ENCODE measurements around the gene SYNDIG1L. TPM values are rescaled to one million over a fixed set of nuclear protein-coding genes. Genes with fewer than 3 reads are reported as not detected.

The SYNDIG1L gene
- total RNA-seq, 2 experiments from 2014 or later, result not detected

DNA sequence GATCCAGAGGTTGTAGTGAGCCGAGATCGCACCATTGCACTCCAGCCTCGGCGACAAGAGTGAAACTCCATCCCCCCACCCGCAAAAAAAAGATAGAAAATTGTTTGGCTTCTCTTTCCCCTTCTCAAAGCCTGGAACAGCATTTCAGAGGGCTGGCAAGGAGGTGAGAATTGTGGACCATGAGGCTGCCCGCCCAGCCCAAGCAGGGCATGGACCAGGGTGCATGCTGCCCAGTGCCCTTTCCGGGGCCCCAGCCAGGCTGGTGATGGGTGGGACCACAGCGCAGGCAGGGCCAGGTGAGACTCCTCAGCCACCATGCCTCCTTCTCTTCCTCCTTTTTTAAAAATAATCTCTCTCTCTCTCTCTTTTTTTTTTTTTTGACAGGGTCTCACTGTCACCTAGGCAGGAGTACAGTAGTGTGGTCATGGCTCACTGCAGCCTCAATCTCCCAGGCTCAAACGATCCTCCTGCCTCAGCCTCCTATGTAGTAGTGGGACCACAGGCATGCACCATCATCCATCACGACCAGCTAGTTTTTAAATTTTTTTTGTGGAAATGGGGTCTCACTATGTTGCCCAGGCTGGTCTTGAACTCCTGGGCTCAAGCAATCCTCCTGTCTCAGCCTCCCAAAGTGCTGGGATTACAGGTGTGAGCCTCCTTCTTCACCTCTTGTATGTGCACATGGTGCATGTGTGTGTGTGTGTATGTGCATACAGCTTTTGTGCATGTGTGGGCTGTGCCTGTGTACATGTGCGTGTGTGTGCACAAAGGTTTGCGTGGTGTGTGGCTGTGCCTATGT, 22.2 kb downstream of the SYNDIG1L start:
- intact Hi-C loops (cut with DNase I, micrococcal nuclease), result no loop called here
- no peaks in the 10 kb centered on the region for H3K27me3 Mint-ChIP-seq
- Histone ChIP-seq H3K27me3 (ENCODE audit: control insufficient read depth in 1 of 2, insufficient read depth in 2 of 2, low read length in 2 of 2) (no peaks in the 10 kb centered on the region), H3K36me3 (ENCODE audit: insufficient read depth, low read length) (no peaks in the 10 kb centered on the region), H3K27ac (ENCODE audit: low read depth in 1 of 2, low read length in 2 of 2) (no peak overlapping the region), H3K4me1 (ENCODE audit: insufficient read depth, low read length) (peaks cover 27% of the 10 kb centered on the region), H3K9me3 (ENCODE audit: control insufficient read depth in 1 of 2, insufficient read depth in 1 of 2, low read length in 2 of 2) (no peaks in the 10 kb centered on the region), H3K4me3 (ENCODE audit: low read length) (no peak overlapping the region)
- ATAC-seq (ENCODE audit: poor library complexity) (no peak), DNase-seq (no peak)
- peaks cover 22% of the 10 kb centered on the region for H3K4me1 Mint-ChIP-seq (ENCODE audit: low read depth)
- H3K27ac Mint-ChIP-seq, result no peak overlapping the region
- H3K36me3 Mint-ChIP-seq (ENCODE audit: low read depth), result no peaks in the 10 kb centered on the region
- no peak overlapping the region for H3K4me3 Mint-ChIP-seq
- ChIA-PET POLR2A (no interaction called here), CTCF (no interaction called here)
- no peaks in the 10 kb centered on the region for H3K9me3 Mint-ChIP-seq
- TF ChIP-seq, protein P1, sequence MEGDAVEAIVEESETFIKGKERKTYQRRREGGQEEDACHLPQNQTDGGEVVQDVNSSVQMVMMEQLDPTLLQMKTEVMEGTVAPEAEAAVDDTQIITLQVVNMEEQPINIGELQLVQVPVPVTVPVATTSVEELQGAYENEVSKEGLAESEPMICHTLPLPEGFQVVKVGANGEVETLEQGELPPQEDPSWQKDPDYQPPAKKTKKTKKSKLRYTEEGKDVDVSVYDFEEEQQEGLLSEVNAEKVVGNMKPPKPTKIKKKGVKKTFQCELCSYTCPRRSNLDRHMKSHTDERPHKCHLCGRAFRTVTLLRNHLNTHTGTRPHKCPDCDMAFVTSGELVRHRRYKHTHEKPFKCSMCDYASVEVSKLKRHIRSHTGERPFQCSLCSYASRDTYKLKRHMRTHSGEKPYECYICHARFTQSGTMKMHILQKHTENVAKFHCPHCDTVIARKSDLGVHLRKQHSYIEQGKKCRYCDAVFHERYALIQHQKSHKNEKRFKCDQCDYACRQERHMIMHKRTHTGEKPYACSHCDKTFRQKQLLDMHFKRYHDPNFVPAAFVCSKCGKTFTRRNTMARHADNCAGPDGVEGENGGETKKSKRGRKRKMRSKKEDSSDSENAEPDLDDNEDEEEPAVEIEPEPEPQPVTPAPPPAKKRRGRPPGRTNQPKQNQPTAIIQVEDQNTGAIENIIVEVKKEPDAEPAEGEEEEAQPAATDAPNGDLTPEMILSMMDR (IDR thresholded peaks at IDR 0.05), result no peak

DNA sequence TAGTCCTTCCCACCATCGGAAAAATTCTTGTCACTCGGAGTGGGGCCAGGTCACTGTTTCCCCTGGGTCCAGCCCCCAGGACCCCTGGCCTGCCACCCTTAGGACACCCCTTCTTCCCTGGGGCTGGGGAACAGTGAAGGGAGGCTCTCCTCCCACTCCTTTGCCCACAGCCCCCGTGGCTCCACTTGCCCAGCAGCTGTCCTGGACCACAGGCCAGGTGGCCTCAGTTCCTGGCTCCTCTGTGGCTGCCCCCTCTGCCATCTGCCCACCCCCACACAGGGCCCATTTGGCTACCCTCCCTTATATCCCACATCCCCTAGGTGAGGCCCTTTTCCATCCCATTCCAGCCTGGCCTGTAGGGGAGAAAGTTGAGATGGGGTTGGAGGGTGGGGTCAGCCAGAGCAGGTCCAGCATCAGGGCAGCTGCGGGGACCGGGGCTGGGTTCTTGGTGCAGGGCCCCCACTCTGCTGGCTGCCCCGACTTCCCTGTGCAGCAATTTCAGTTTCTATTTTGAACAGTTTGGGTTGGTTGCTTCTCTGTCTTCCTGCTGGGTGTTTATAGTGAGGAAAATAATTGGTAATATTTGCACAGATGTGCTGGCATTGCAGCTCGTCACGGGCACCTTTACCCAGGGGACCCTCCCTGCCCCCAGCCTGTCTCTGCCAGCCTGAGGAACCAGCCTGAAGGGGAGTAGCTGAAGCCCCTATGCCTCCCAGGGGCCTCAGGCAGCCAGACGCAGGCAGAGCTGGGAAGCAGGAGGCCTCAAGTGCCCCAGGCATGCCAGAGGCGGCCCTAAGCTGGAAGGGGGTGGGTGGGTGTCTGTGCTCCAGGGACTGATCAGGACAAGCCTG, 23.4 kb downstream of the SYNDIG1L start:
- H3K4me1 ChIP-seq (ENCODE audit: insufficient read depth, low read length), result peaks cover 27% of the 10 kb centered on the region
- DNase-seq, result peak in 1 of 14 experiments; percentile 11
- CTCF ChIA-PET, result no interaction called here
- H3K4me3 ChIP-seq (ENCODE audit: low read length), result no peak overlapping the region
- TF ChIP-seq, protein P1 (IDR thresholded peaks at IDR 0.05), result no peak
- no peaks in the 10 kb centered on the region for H3K27me3 ChIP-seq (ENCODE audit: control insufficient read depth in 1 of 2, insufficient read depth in 2 of 2, low read length in 2 of 2)
- Mint-ChIP-seq H3K36me3 (ENCODE audit: low read depth) (no peaks in the 10 kb centered on the region), H3K4me1 (ENCODE audit: low read depth) (peaks cover 22% of the 10 kb centered on the region), H3K27me3 (no peaks in the 10 kb centered on the region), H3K9me3 (no peaks in the 10 kb centered on the region), H3K4me3 (no peak overlapping the region), H3K27ac (no peak overlapping the region)
- no peaks in the 10 kb centered on the region for H3K9me3 ChIP-seq (ENCODE audit: control insufficient read depth in 1 of 2, insufficient read depth in 1 of 2, low read length in 2 of 2)
- H3K27ac ChIP-seq (ENCODE audit: low read depth in 1 of 2, low read length in 2 of 2), result no peak overlapping the region
- no peaks in the 10 kb centered on the region for H3K36me3 ChIP-seq (ENCODE audit: insufficient read depth, low read length)
- intact Hi-C loops (cut with DNase I, micrococcal nuclease), result no loop called here
- POLR2A ChIA-PET, result no interaction called here
- no peak for ATAC-seq (ENCODE audit: poor library complexity)

DNA sequence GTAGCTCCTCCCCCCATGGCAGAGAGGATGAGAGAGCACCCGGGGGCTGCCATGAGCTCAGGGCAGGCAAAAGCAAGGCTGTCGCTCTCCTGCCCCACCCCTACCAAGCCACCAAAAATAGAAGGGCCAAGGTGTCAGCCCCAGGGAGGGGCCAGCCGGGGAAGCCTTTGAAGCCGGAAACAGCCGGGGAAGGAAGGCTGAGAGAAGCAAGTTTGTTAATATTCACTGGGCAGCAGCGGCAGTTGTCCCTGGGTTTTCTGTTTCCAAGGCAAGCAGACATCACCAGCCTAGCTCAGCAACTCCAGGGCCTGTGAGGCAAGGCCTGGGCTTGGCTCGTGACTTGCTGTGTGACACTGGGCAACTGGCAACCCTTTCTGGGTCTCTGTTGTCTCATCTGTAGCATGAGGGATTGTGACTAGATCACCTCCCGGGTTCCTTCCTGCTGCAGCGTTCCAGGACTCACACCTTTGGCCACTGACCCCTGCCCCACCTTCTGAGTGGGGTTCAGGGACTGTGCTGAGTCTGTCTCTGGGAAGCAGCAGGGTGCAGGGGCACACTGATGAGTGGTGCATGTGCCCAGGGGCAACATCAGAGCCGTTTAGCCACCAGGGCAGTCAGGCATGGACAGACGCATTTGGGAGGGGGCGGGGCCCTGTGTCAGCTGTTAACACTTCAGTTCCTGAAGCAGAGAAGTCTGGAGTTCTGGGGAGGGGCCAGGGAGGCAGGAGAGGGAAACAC, 24.3 kb downstream of the SYNDIG1L start:
- peaks cover 27% of the 10 kb centered on the region for H3K4me1 ChIP-seq (ENCODE audit: insufficient read depth, low read length)
- H3K4me3 ChIP-seq (ENCODE audit: low read length), result peak overlapping the region; percentile 20
- ChIA-PET CTCF (no interaction called here), POLR2A (interaction anchor here (1.0 kb wide), 1 partner anchor 92 kb away, joined by 4 read pairs; the partner anchor contains the start of gene ISCA2)
- TF ChIP-seq, protein P1 (IDR thresholded peaks at IDR 0.05), result no peak
- Mint-ChIP-seq H3K4me1 (ENCODE audit: low read depth) (peaks cover 22% of the 10 kb centered on the region), H3K9me3 (no peaks in the 10 kb centered on the region), H3K27ac (peak overlapping the region; percentile 74), H3K36me3 (ENCODE audit: low read depth) (no peaks in the 10 kb centered on the region), H3K27me3 (no peaks in the 10 kb centered on the region), H3K4me3 (peak overlapping the region; percentile 62)
- no peaks in the 10 kb centered on the region for H3K27me3 ChIP-seq (ENCODE audit: control insufficient read depth in 1 of 2, insufficient read depth in 2 of 2, low read length in 2 of 2)
- no peaks in the 10 kb centered on the region for H3K9me3 ChIP-seq (ENCODE audit: control insufficient read depth in 1 of 2, insufficient read depth in 1 of 2, low read length in 2 of 2)
- H3K27ac ChIP-seq (ENCODE audit: low read depth in 1 of 2, low read length in 2 of 2), result peak overlapping the region in 1 of 2 donors; percentile 68
- H3K36me3 ChIP-seq (ENCODE audit: insufficient read depth, low read length), result no peaks in the 10 kb centered on the region
- peak; percentile 28 to 85 (median 51) for DNase-seq
- intact Hi-C loops (cut with DNase I, micrococcal nuclease), result no loop called here
- peak; percentile 97 for ATAC-seq (ENCODE audit: poor library complexity)

Measured in CD4-positive, alpha-beta T cell (primary cell).